GM18526 (cell line): ENCODE results near the gene UBE2G1.

Experiments used
- POLR2A ChIP-seq: IDR thresholded peaks from 3 replicates; pipeline ENCODE4 v1.6.1; 2011; ENCODE audit not compliant: insufficient read length; ENCODE audit errors: extremely low read depth

Gene UBE2G1

GRCh38 chr17:4221899-4222659 is 144.4 kb downstream of the UBE2G1 start:
- no peak for TF ChIP-seq POLR2A

GRCh38 chr17:4221163-4221562 is 145.3 kb downstream of the UBE2G1 start:
- TF ChIP-seq POLR2A: no peak

GRCh38 chr17:4220655-4221054 is 145.8 kb downstream of the UBE2G1 start:
- no peak for TF ChIP-seq POLR2A
